NCI-H446 (cell line): Measurements from ENCODE around the gene SEMA3E.
"Not testable (repeated sequence)": the region's sequence is repeated elsewhere in the genome, so short reads cannot be mapped to it uniquely, and the experiment has no call there.

ENCODE experiments used
- DNase-seq, 2 experiments: peaks; one replicate each; lab custom pipeline; 2025; lab: John Stamatoyannopoulos, UW

The SEMA3E gene

GRCh38 chr7:83486536-83486935 lies 162.4 kb downstream of the SEMA3E start:
- DNase-seq: no peak

- DNase-seq: no peak
Measured at GRCh38 chr7:83484826-83485225, 164.1 kb downstream of the SEMA3E start.

- no peak for DNase-seq
Measured at GRCh38 chr7:83484266-83484665, 164.7 kb downstream of the SEMA3E start.

GRCh38 chr7:83478616-83479015 lies 170.3 kb downstream of the SEMA3E start:
- DNase-seq: no peak

GRCh38 chr7:83476511-83477050 lies 172.4 kb downstream of the SEMA3E start:
- DNase-seq: no peak

- DNase-seq: no peak
Measured at GRCh38 chr7:83475420-83475819, 173.5 kb downstream of the SEMA3E start.

DNA sequence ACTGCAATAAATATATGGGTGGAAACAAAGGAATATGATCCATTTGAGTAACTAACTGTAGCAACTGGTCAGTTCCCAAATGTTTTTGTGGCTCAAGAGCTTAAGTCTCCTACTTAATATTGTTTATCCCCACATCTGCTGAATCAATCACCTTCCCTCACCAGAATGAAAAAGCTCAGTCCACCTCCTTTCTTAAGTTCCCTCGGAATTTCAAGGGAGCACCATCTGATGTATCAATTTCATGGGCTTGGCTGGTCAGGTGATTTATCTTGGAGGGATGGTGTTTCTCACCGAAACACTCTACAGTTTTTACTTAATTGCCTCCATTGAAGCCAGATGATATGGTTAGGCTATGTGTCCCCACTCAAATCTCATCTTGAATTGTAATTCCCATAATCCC lies 176.6 kb downstream of the SEMA3E start:
- no peak for DNase-seq

- DNase-seq: no peak
Measured at GRCh38 chr7:83469491-83469890, 179.4 kb downstream of the SEMA3E start.

- no peak for DNase-seq
Measured at GRCh38 chr7:83469076-83469475, 179.9 kb downstream of the SEMA3E start.

DNA sequence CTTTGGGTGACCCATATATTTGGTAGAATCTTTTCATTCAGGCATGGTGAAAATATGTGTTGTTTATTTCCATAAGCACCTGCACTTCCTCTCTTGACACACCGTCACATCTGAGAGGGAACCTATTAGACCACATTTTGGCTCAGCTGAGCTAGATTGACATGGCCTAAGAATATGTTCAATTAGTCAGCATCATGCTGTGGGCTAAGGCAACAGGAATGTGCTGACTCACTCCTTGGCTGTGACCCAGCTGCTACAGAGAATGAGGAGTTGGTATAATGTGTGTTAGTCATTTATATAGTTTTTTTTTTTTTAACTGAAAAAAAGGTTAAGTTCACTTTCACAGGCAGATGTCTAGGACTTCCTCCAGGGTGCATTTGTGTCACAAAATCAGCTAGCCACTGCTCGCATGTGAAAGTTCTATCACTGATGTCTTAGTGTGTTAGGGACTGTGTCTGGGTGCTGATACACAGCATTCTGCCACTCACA lies 180.6 kb downstream of the SEMA3E start:
- DNase-seq: peak; percentile 78 to 83

GRCh38 chr7:83467493-83467892 lies 181.4 kb downstream of the SEMA3E start:
- DNase-seq: no peak

GRCh38 chr7:83466956-83467355 lies 182.0 kb downstream of the SEMA3E start:
- DNase-seq: no peak

GRCh38 chr7:83466187-83466923 lies 182.6 kb downstream of the SEMA3E start:
- DNase-seq: no peak

GRCh38 chr7:83465643-83466042 lies 183.3 kb downstream of the SEMA3E start:
- DNase-seq: no peak

DNA sequence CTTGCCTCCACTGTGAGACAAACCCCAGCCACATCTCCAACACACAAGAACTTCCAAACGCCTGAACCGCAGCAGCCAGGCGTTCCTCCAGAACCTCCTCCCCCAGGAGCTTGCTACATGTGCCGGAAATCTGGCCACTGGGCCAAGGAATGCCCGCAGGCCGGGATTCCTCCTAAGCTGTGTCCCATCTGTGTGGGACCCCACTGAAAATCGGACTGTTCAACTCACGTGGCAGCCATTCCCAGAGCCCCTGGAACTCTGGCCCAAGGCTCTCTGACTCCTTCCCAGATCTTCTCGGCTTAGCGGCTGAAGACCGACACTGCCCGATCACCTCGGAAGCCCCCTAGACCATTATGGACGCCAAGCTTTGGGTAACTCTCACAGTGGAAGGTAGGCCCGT lies 187.1 kb downstream of the SEMA3E start:
- not testable (repeated sequence) for DNase-seq

GRCh38 chr7:83459930-83460653 lies 188.8 kb downstream of the SEMA3E start:
- DNase-seq: not testable (repeated sequence)

GRCh38 chr7:83459101-83459929 lies 189.6 kb downstream of the SEMA3E start:
- DNase-seq: not testable (repeated sequence)

DNA sequence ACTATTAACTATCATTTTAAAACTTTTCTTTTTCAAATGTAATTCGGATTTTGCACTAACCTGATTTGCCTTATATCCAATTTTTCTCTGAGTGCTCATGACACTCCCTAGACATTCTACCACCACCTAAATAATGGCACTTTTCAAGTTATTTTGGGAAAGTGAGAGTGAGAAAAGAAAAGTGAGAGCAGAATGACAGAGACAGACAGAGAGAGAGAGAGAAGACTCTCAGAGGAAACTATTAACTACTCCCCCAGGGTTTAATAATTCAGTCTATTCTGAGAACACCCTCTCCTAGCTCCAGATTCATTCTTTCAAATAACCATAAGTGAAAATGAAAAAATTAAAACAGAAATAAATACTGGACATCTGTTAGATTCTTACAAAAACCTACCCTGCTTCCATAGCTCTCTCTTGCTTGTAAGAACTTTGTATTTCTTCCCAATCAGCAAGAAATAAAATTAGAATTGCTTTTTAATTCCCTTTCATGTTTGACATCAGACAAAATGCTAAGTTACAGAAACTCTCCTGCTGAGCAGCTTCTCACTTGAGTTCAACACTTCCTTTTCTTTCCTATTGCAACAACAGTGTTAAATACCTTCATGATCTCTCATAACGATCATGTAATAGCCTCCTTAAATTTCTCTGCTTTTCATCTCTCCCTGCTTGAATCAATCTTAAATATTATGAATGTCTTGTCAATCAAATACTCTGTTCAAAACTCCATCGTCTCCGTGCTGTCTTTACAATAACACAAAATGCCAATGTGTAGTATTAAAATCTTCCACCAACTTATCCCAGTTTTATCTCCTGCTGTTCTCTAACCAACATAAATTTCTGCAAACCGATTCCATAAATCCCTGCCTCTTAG lies 191.7 kb downstream of the SEMA3E start:
- no peak for DNase-seq

DNA sequence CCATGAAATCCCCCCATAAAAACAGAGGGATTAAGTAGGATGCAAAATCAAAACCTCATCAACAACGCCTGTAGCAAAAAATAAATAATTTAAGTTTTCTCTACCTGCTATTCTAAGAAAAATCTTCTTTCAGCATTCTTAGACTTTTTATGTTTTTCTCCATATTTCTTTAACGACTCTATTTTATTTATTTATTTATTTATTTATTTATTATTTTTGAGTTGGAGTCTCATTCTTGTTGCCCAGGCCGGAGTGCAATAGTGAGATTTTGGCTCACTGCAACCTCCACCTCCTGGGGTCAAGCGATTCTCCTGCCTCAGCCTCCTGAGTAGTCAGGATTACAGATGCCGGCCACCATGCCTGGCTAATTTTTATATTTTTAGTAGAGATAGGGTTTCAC lies 192.5 kb downstream of the SEMA3E start:
- no peak for DNase-seq

DNA sequence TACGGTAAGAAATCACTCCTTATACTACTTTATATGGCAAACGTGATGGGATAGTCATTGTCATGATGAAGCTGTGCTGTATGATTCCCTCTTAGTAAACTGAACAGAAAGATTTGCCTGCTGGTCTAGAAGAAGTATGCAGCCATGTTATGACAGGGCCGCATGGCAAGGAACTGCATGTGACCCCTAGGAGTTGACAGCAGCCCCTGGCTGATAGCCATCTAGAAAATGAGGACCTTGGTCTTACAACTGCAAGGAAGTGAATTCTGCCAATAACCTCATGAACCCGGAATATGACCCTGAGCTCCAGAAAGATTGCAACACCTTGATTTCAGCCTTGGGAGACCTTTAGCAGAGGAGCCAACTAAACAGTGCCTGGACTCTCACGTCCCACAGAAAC lies 193.3 kb downstream of the SEMA3E start:
- no peak for DNase-seq

DNA sequence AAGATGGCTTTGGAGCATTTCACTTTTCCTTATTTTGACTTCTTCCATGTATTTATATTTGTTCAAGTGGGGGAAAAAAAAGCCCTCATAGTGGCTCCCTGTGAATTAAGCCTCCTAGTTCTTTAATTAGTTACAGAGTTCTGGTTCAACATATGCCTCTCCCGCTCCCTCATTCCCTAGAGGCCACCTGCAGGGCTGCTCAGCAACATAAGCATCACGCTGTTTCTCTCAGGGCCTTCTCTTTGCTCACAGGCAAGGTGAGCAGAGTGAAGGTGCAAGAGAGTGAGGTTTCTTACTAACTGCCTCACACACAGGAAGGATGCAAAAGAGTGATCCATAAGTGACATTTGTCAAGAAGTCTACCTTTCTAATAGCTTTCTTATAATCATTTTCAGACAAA lies 196.7 kb downstream of the SEMA3E start:
- no peak for DNase-seq
